ENCODE data around the gene LIG1.
"Not testable (repeated sequence)": the region's sequence is repeated elsewhere in the genome, so short reads cannot be mapped to it uniquely, and the experiment has no call there.

Gene LIG1

GRCh38 chr19:48090281-48090802 is 79.8 kb downstream of the LIG1 start:
- Histone ChIP-seq H3K27me3 (ENCODE audit: insufficient read depth, low read depth, severe bottlenecking) (no peaks in the 10 kb centered on the region), H3K4me3 (ENCODE audit: low read depth, low read length) (no peak overlapping the region), H3K36me3 (0 out of 2 replicates have a peak, but pooled peaks cover 3% of the 10 kb centered on the region), H3K9me3 (ENCODE audit: severe bottlenecking) (peaks cover 17% of the 10 kb centered on the region), H3K27ac (no peak overlapping the region)
- no peak for DNase-seq
- TF ChIP-seq CTCF (IDR thresholded peaks at IDR 0.05; ENCODE audit: low read depth, low read length) = no peak

DNA sequence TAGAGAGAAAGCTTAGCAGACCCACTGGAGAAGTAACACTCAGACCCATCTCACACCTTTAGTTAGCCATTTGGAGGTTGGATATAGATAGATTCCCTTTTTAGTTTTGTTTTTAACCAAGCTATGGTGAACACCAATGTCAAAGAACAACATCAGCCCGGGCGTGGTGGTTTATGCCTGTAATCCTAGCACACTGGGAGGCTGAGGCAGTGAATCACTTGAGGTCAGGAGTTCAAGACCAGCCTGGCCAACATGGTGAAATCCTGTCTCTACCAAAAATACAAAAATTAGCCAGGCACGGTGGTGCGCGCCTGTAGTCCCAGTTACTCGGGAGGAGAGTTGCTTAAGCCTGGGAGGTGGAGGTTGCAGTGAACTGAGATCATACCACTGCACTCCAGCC is 81.2 kb downstream of the LIG1 start:
- not testable (repeated sequence) for H3K27me3 ChIP-seq (ENCODE audit: insufficient read depth, low read depth, severe bottlenecking); H3K36me3 ChIP-seq; H3K4me3 ChIP-seq (ENCODE audit: low read depth, low read length); H3K27ac ChIP-seq; DNase-seq
- H3K9me3 ChIP-seq (ENCODE audit: severe bottlenecking) = peaks cover 14% of the 10 kb centered on the region

DNA sequence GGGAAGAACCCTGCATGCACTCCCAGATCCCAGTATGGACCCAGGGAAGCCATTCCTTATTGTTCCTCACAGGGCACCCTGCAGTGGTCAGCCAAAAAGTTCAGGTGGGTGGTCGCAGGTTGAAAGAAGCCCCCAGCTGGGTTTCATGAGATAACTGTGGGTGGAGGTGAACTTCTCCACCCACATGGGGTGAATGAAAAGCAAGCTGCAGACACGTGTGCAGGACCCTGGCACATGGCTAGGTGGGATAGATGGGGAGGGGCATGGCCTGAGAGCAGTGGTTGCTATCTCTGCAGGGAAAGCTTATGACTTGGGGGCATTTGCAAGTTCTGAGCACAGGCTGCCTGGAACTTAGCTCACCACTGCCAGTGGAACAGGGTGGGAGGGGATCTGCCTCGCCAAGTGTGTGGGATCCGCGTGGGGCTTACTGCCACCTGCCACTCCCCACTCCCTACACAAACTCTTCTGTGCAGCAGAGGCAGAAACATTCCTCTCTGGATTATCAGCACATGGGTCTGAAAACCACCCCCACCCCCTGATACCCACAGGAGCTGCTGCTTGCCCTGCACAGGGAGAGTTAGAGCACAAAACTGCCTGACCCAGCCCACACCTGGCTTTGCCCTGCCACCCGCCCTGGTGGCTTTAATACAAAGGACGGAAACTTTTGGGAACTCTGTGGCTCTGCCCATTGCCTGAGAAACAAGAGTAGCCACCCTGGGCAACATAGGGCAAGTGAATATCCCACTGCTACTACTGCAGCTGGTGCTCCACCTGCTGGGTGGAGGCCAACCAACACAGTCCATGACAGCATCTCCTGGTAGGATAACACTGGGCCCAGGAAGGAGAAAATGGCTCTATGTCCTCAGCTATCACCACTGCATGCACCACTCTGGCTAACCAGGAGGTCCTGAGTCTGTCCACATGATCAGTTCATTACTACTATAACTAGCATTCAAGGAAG is 84.0 kb downstream of the LIG1 start:
- DNase-seq = peak; percentile 58
- H3K9me3 ChIP-seq (ENCODE audit: severe bottlenecking) = peaks cover 8% of the 10 kb centered on the region
- H3K36me3 ChIP-seq = no peaks in the 10 kb centered on the region
- no peaks in the 10 kb centered on the region for H3K27me3 ChIP-seq (ENCODE audit: insufficient read depth, low read depth, severe bottlenecking)
- TF ChIP-seq CTCF (IDR thresholded peaks at IDR 0.05; ENCODE audit: low read depth, low read length) = peak; percentile 73
- H3K4me3 ChIP-seq (ENCODE audit: low read depth, low read length) = no peak overlapping the region
- no peak overlapping the region for H3K27ac ChIP-seq

- Histone ChIP-seq H3K9me3 (ENCODE audit: severe bottlenecking) (peaks cover 8% of the 10 kb centered on the region), H3K27ac (no peak overlapping the region), H3K4me3 (ENCODE audit: low read depth, low read length) (no peak overlapping the region), H3K27me3 (ENCODE audit: insufficient read depth, low read depth, severe bottlenecking) (no peaks in the 10 kb centered on the region), H3K36me3 (no peaks in the 10 kb centered on the region)
- TF ChIP-seq CTCF (IDR thresholded peaks at IDR 0.05; ENCODE audit: low read depth, low read length) = no peak
- DNase-seq = no peak
Measured at GRCh38 chr19:48085076-48085475, 85.1 kb downstream of the LIG1 start.

- H3K27me3 ChIP-seq (ENCODE audit: insufficient read depth, low read depth, severe bottlenecking) = no peaks in the 10 kb centered on the region
Measured at GRCh38 chr19:48081106-48081505, 89.0 kb downstream of the LIG1 start.

GRCh38 chr19:48070177-48070769 is 99.9 kb downstream of the LIG1 start:
- not testable (repeated sequence) for H3K27ac ChIP-seq; H3K36me3 ChIP-seq; H3K9me3 ChIP-seq (ENCODE audit: severe bottlenecking); H3K4me3 ChIP-seq (ENCODE audit: low read depth, low read length); H3K27me3 ChIP-seq (ENCODE audit: insufficient read depth, low read depth, severe bottlenecking); DNase-seq

More at GRCh38 chr19:48081106-48081505, 89.0 kb downstream of the LIG1 start:
- TF ChIP-seq CTCF (IDR thresholded peaks at IDR 0.05; ENCODE audit: low read depth, low read length) = no peak
- Histone ChIP-seq H3K9me3 (ENCODE audit: severe bottlenecking) (peaks cover 6% of the 10 kb centered on the region), H3K36me3 (no peaks in the 10 kb centered on the region), H3K4me3 (ENCODE audit: low read depth, low read length) (no peak overlapping the region), H3K27ac (no peak overlapping the region)
- DNase-seq = no peak

All from WERI-Rb-1 (cell line).